Type B pancreatic cell (in vitro differentiated cells): Measurements from ENCODE around the gene SLC25A29. TPM values are rescaled to one million over a fixed set of nuclear protein-coding genes. Genes with fewer than 3 reads are reported as not detected.

Experiments
- DNase-seq: peaks from one replicate; pipeline ENCODE4 v3.0.0; 2021; ENCODE audit warnings: mixed read lengths; ENCODE audit not compliant: unreplicated experiment; ENCODE audit errors: extremely low spot score
- H3K27ac Mint-ChIP-seq: 2 replicates; pipeline ENCODE4 v1.8.0; 2021; ENCODE audit warnings: mild to moderate bottlenecking, mixed read lengths
- H3K27me3 Mint-ChIP-seq: 2 replicates; pipeline ENCODE4 v1.8.0; 2021; ENCODE audit warnings: mixed read lengths
- H3K36me3 Mint-ChIP-seq: 2 replicates; pipeline ENCODE4 v1.8.0; 2021; ENCODE audit warnings: mixed read lengths
- H3K4me1 Mint-ChIP-seq: one replicate; pipeline ENCODE4 v1.8.0; 2021; ENCODE audit warnings: mixed read lengths; ENCODE audit not compliant: unreplicated experiment
- H3K4me3 Mint-ChIP-seq: 2 replicates; pipeline ENCODE4 v1.8.0; 2021; ENCODE audit warnings: mild to moderate bottlenecking, mixed read lengths
- H3K9me3 Mint-ChIP-seq: 2 replicates; pipeline ENCODE4 v1.8.0; 2021; ENCODE audit warnings: mixed read lengths
- total RNA-seq: library from RNA; stranded (reverse); gene quantifications from 2 replicates; pipeline ENCODE4 v1.2.1, GENCODE V29; 2021; ENCODE audit warnings: low replicate concordance
- TF ChIP-seq, protein P1 (sequence below): fragments of 200-600 bp; sonication (generic); conservative IDR thresholded peaks from 2 replicates; pipeline ENCODE4 v1.5.0; 2021; ENCODE audit warnings: antibody characterized with exemption, mild to moderate bottlenecking

The SLC25A29 gene
- total RNA-seq, 1 donor from 2014 or later, result 101 TPM

- Mint-ChIP-seq H3K27me3 (no peaks in the 10 kb centered on the region), H3K9me3 (no peaks in the 10 kb centered on the region), H3K27ac (peak overlapping the region; percentile 91), H3K36me3 (peaks cover 5% of the 10 kb centered on the region), H3K4me1 (peaks cover 40% of the 10 kb centered on the region), H3K4me3 (peak overlapping the region; percentile 96)
- TF ChIP-seq, protein P1, sequence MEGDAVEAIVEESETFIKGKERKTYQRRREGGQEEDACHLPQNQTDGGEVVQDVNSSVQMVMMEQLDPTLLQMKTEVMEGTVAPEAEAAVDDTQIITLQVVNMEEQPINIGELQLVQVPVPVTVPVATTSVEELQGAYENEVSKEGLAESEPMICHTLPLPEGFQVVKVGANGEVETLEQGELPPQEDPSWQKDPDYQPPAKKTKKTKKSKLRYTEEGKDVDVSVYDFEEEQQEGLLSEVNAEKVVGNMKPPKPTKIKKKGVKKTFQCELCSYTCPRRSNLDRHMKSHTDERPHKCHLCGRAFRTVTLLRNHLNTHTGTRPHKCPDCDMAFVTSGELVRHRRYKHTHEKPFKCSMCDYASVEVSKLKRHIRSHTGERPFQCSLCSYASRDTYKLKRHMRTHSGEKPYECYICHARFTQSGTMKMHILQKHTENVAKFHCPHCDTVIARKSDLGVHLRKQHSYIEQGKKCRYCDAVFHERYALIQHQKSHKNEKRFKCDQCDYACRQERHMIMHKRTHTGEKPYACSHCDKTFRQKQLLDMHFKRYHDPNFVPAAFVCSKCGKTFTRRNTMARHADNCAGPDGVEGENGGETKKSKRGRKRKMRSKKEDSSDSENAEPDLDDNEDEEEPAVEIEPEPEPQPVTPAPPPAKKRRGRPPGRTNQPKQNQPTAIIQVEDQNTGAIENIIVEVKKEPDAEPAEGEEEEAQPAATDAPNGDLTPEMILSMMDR, result peak; percentile 45
- DNase-seq, result no peak
These were observed 1.4 kb downstream of the SLC25A29 start for GRCh38 chr14:100304825-100305323.

- TF ChIP-seq, protein P1, result no peak
- Mint-ChIP-seq H3K27ac (no peak overlapping the region), H3K4me3 (peak overlapping the region; percentile 36)
These were observed 2.3 kb downstream of the SLC25A29 start for GRCh38 chr14:100303925-100304324.

DNA sequence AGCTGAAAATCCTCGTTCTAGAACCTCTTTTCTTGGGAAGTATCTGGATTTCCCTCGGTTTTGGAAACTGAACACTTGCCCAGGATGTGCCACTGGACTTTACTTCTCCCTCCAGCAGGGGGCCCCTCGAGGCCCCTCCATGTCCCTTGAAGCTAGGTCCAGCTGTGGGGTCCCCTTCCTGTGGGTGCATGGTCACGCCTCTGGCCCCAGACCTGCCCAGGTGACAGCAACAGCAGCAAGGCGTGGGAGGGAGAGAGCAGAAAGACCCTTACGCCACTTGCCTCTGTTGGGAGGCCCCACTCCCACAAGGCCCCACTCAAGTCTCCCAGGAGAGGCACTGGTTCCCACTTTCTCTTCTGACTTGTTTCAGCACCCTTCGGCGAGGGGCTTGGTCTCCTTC lies 3.1 kb downstream of the SLC25A29 start:
- H3K36me3 Mint-ChIP-seq, result peaks cover 5% of the 10 kb centered on the region
- H3K27me3 Mint-ChIP-seq, result no peaks in the 10 kb centered on the region
- peaks cover 30% of the 10 kb centered on the region for H3K4me1 Mint-ChIP-seq
- TF ChIP-seq, protein P1, result peak; percentile 72
- no peaks in the 10 kb centered on the region for H3K9me3 Mint-ChIP-seq
- DNase-seq, result no peak
- peak overlapping the region; percentile 2 for H3K27ac Mint-ChIP-seq
- H3K4me3 Mint-ChIP-seq, result peak overlapping the region; percentile 31

More at GRCh38 chr14:100303925-100304324, 2.3 kb downstream of the SLC25A29 start:
- Mint-ChIP-seq H3K4me1 (peaks cover 37% of the 10 kb centered on the region), H3K9me3 (no peaks in the 10 kb centered on the region), H3K36me3 (peaks cover 5% of the 10 kb centered on the region), H3K27me3 (no peaks in the 10 kb centered on the region)
- no peak for DNase-seq

- Mint-ChIP-seq H3K36me3 (peaks cover 5% of the 10 kb centered on the region), H3K27me3 (no peaks in the 10 kb centered on the region), H3K27ac (peak overlapping the region; percentile 2), H3K9me3 (no peaks in the 10 kb centered on the region), H3K4me1 (peaks cover 24% of the 10 kb centered on the region), H3K4me3 (peak overlapping the region; percentile 22)
- DNase-seq, result no peak
- TF ChIP-seq, protein P1, result no peak
These were observed 3.6 kb downstream of the SLC25A29 start for GRCh38 chr14:100302616-100303015.

GRCh38 chr14:100299238-100299560 lies 7.0 kb downstream of the SLC25A29 start:
- no peaks in the 10 kb centered on the region for H3K9me3 Mint-ChIP-seq
- H3K36me3 Mint-ChIP-seq, result peaks cover 5% of the 10 kb centered on the region

More at GRCh38 chr14:100299238-100299560, 7.0 kb downstream of the SLC25A29 start:
- no peak for DNase-seq
- Mint-ChIP-seq H3K27ac (no peak overlapping the region), H3K4me1 (peaks cover 14% of the 10 kb centered on the region), H3K4me3 (no peak overlapping the region), H3K27me3 (no peaks in the 10 kb centered on the region)
- TF ChIP-seq, protein P1, result no peak
